IPS DF 4.7 (cell line): Measurements from ENCODE around the gene CCDC88B.

Source experiments
- DNase-seq: peaks from one replicate; pipeline ENCODE4 v3.0.0-alpha.2; 2013; ENCODE audit warnings: low spot score; ENCODE audit errors: extremely low read depth

The CCDC88B gene, protein sequence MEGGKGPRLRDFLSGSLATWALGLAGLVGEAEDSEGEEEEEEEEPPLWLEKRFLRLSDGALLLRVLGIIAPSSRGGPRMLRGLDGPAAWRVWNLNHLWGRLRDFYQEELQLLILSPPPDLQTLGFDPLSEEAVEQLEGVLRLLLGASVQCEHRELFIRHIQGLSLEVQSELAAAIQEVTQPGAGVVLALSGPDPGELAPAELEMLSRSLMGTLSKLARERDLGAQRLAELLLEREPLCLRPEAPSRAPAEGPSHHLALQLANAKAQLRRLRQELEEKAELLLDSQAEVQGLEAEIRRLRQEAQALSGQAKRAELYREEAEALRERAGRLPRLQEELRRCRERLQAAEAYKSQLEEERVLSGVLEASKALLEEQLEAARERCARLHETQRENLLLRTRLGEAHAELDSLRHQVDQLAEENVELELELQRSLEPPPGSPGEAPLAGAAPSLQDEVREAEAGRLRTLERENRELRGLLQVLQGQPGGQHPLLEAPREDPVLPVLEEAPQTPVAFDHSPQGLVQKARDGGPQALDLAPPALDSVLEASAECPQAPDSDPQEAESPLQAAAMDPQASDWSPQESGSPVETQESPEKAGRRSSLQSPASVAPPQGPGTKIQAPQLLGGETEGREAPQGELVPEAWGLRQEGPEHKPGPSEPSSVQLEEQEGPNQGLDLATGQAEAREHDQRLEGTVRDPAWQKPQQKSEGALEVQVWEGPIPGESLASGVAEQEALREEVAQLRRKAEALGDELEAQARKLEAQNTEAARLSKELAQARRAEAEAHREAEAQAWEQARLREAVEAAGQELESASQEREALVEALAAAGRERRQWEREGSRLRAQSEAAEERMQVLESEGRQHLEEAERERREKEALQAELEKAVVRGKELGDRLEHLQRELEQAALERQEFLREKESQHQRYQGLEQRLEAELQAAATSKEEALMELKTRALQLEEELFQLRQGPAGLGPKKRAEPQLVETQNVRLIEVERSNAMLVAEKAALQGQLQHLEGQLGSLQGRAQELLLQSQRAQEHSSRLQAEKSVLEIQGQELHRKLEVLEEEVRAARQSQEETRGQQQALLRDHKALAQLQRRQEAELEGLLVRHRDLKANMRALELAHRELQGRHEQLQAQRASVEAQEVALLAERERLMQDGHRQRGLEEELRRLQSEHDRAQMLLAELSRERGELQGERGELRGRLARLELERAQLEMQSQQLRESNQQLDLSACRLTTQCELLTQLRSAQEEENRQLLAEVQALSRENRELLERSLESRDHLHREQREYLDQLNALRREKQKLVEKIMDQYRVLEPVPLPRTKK (N-terminal part only)

DNA sequence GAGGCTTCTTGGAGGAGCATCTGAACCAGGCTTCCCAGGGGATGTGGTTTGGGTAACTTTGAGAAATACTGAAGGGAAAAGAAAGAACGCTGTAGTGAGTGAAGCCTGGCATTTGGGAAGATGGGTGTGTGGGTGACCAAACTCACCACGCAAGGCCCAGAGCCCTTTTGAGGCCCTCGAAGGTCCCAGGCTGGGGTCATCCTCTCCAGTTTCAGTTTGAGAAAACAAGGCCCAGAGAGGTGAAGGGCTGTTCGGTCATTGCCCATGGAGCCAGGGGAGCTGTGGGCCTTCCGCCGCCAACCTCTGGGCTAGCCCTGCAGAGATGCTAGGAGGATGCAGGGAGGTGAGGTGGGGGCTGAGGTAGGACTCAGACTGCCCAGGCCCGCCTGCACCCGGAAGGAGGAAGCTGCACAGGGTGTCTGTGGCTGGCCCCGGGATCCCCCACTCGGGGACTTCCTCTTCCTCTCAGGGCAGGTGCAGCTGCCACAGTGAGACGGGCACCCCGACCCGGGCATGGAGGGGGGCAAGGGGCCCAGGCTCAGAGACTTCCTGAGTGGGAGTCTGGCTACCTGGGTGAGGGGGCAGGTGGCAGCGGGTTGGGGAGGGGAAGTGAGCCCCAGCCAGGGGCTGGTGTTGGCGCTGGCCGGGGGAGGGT is at the start of gene CCDC88B:
CCDC88B (plus strand) TSS at position 451 of the 655 bp plus-strand sequence; CDS start at position 514, 63 bp downstream.
- DNase-seq, result no peak

DNA sequence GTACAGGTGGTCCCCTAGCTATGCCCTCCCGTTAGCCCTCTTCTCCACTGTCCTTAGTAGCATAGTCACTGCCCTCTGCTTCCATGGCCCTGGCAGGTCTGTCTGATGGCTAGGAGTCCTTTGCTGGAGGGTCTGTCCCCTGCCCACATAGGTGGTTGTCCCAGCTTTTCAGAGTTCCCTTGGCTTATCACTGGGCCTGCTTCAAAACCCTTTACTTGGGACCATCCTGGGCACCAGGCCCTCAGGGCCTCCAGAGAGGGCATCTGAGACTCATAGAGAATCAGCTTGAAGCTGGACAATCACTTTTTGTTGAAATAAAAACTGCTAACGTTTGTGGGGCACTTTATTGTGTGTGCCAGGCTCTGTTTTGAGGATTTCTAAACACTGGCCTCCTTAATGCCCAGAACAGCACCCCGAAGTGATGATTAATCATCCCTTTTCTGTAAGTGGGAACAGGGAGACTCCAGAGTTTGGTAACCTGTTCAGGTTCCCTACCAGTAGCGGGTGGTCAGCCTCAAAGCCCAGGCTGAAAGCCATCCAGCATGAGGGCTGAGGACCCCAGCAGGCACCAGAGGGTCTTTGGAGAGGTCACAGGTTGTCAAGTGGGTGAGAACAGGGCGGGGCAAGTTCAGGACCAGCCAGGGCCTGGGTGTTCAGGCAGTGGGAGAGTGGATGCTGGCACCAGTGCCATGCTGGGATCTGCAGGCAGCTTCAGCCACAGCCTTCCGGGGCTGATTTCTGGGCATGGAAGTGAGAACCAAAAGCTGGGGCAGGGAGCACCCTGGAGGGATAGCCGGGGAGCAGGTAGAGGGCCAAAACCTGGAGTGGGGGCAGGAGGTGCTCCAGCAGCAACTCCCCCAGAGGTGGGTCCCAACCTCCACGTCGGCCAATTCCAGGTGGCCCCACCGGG is 49.4 kb upstream of the CCDC88B start:
- no peak for DNase-seq

DNA sequence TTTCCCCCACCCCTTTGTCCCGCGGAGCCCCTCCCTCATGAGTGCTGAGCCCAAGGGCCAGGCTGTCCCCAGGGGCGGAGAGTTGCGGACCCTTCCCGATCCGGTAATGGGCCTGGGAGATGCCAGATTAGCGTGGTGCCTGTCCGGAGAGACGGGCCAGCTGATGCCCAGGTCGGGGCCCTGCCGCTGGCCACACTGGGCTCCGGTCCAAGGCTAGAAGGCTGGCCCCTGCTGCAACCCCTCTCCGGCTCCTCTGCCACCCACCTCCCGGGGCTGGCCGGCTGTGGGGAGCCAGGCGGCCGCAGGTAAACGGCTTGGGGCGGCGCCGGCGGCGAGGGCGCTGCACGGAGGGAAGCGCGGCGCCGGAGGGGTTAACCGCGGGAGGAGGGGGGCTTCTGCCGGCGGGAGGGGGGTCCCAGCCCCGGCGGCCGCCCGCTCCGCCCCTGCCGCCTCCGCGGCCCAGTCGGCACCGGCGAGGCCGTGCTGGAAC is 48.7 kb upstream of the CCDC88B start, which contains the start of gene KCNK4:
KCNK4 (plus strand) TSS at position 41 of the 490 bp plus-strand sequence. CDS start 1,717 bp downstream, outside the sequence.
- DNase-seq, result no peak

DNA sequence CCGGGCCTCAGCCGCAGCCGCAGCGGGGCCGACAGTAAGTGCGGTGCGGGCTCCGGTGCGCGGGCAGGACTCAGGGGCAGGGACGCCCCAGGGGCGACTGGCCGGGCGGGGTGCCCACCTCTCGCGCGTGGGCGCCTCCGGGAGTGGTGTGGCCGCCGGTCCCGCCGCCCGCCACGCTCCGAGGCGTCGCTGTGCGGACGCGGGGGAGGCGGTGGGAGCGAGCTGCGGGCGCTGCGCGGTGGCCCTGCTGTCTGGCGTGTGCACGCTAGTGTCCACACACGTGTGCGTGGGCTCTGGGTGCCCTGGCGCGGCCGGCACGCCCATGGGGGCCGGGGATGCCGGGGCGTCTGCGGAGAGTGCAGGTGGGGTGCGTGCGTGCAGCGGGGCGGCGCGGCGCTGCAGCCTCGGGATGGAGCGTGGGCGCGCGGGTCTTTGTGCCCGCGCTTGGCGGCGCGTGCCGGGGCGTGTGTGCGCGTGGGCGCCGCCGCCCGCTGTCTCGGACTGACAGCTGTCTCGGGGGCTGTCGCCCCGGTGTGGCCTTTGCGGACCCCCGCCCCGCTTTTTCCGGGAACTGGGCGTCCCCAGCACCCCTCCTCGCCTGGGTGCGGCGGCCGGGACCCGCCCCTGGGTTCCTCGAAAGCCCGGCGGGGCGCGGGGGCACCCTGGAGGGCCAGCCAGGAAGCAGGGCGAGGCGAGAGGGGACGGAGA is 48.1 kb upstream of the CCDC88B start:
- no peak for DNase-seq

DNA sequence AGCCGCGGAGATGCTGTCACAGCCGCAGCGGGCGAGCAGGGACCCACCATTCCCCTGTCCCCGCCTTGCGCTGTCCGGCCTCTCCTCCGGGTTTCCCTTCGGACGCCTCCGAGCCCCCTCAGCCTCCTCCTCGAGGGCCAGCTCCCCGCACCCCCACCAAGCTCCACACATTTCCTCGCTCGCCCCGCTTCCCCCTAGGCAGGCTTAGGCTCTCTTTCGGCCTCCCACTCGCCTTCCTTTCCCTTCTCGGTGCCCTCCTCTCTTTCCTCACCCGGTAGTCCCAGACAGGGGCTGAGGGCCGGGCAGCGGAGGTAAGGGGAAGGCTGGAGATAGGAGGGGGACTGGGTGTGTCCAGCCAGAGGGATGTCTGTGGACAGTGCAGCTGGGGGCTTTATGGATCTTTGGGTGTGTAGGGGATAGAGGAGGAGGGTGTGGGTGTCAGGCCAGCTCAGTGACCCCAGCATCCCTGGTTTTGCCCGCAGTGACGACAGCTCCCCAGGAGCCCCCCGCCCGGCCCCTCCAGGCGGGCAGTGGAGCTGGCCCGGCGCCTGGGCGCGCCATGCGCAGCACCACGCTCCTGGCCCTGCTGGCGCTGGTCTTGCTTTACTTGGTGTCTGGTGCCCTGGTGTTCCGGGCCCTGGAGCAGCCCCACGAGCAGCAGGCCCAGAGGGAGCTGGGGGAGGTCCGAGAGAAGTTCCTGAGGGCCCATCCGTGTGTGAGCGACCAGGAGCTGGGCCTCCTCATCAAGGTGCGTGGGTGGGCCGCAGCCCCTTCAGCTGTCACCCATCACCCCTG is 47.3 kb upstream of the CCDC88B start:
- no peak for DNase-seq

DNA sequence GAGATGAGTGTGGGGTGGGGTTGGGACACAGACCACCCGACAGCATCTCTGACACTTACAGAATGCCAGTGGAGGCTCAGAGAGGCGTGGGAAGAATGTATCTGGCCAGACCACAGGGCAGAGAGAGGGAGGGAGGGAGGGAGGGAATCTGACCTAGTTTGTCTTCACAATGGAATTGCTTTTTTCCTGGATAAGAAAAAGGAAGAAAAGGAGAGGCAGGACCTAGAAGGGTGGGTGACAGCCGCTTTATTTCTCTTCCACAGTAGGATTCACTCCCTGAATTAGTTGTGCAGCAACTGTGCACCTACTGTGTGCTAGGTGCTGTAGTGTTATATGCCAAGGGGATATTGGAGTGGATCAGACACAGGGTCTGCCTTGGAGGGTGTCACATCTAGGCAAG is 45.2 kb upstream of the CCDC88B start:
- DNase-seq, result no peak

DNA sequence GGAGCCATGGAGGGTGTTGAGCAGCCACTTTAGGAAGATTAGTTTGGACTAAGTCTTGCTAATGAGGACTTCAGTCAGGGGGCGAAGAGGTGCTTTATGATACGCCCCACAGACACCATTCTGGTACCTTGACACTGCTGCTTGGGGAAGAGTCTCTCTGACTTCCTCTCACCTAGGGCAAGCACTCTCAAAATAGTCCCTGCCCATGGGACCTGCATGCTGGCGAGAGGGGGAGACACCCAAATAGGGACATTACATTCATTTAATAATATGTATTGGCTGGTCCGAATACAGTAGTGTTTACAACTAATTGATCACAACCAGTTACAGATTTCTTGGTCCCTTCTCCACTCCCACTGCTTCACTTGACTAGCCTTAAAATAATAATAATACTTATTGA is 44.2 kb upstream of the CCDC88B start:
- DNase-seq, result no peak

DNA sequence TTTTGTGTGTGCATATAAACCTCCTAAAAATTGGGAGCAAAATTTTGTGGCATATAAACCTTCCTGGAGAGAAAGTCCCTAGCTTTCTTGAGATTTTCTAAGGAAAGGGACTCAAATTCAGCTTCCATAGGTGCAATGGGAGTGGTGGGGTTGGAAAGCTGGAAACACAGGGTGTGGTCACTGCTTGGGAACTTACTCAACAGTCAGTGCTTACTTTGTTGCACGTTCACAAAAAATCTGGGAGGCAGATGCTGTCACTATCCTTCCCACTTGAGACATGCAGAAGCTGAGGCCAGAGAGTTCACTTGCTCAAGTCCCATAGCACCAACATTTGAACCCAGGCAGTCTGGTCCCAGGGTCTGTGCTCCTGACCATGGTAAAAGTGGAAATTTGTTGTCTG is 43.8 kb upstream of the CCDC88B start:
- DNase-seq, result no peak

DNA sequence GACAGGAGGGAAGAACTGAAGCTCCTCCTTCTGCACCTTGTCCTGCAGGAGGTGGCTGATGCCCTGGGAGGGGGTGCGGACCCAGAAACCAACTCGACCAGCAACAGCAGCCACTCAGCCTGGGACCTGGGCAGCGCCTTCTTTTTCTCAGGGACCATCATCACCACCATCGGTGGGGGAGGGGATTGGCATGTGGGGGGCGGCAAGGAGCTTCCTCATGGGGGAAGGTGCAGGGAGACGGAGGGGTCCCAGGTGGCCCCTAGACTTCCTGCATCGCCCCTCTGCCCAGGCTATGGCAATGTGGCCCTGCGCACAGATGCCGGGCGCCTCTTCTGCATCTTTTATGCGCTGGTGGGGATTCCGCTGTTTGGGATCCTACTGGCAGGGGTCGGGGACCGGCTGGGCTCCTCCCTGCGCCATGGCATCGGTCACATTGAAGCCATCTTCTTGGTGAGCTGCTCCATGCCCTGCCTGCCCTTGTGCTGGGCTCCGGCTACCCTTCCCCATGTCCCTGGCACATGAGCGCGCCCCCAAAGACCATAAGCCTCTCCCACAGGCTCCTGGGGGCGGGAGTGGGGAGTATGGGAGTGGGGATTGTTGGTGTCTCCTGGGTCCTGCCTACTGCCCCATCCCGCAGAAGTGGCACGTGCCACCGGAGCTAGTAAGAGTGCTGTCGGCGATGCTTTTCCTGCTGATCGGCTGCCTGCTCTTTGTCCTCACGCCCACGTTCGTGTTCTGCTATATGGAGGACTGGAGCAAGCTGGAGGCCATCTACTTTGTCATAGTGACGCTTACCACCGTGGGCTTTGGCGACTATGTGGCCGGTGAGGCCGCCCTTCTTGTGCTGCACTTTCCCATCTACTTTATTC is 42.9 kb upstream of the CCDC88B start:
- DNase-seq, result no peak

DNA sequence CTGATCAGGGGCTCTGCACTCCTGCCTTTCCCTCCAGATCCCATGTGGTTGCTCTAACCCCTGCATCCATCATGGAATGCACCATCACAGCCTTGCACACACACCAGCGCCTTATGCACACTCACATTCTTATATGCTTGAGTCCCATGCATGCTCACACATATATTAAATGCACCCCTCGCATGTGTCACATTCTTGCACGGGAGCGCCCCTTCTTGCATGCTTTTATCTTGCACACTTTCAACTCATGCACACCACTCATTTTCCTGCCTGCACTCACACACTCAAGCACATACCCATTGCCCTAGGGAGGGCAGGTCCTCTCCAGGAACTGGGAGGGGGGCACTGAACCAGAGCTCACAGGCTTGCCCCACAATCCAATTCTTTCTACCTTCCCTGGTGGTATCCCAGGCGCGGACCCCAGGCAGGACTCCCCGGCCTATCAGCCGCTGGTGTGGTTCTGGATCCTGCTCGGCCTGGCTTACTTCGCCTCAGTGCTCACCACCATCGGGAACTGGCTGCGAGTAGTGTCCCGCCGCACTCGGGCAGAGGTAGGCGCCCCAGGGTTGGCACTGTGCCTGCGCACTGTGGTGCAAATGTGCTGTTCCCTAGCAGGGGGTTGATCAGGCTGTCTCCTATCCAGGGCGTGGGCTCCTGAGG is 42.2 kb upstream of the CCDC88B start:
- no peak for DNase-seq

DNA sequence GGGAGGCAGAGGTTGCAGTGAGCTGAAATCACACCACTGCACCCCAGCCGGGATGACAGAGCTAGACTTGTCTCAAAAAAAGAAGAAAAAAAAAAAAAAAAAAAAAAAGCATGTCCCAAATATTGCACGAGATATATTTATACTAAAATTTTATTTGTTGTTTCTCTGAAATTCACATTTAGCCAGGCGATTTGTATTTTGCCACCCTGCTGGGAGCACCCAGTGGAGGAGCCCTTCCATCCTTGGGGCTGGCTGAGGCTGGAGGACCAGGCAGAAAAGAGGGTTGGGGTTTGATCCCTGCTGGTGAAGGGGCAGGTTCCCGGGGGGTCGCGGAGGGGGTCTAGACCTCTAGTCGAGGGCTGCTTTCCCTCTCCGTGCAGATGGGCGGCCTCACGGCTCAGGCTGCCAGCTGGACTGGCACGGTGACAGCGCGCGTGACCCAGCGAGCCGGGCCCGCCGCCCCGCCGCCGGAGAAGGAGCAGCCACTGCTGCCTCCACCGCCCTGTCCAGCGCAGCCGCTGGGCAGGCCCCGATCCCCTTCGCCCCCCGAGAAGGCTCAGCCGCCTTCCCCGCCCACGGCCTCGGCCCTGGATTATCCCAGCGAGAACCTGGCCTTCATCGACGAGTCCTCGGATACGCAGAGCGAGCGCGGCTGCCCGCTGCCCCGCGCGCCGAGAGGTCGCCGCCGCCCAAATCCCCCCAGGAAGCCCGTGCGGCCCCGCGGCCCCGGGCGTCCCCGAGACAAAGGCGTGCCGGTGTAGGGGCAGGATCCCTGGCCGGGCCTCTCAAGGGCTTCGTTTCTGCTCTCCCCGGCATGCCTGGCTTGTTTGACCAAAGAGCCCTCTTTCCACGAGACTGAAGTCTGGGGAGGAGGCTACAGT is 40.8 kb upstream of the CCDC88B start:
- no peak for DNase-seq

DNA sequence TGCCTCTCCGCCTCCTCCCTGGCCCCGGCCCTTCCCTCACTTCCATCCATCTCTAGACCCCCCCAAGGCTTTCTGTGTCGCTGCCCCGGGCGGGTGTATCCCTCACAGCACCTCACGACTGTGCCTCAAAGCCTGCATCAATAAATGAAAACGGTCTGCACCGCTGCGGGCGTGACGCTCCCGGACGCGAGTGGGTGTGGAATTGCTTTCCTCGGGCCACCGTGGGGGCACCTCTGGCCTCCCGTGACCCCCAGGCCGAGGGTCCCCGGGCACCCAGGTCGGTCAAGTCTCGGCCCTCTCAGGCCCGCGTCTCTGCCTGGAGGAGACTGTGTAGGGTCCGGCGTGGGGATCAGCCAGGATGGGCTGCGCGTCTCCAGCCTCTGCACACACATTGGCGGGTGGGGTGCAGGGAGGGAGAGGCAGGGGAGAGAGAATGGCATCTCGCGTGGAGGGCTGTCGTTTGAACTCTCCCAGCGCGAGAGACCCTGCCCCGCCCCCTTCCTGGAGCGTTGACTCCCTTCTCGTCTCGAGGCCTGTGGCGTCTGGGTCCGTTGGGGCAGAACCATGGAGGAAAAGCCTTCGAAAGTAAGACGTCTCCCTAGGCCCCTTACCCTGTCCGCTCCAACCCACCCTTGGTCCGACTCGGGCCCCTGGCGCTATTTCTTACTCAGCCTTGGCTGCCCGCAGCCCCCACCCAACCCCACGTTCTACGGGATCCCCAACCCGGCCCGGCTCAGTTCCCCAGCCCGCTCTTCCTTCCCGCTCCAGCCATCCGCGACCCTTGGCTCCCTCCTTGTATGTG is 40.0 kb upstream of the CCDC88B start, which contains the start of gene CATSPERZ:
CATSPERZ (plus strand) TSS at position 512 of the 802 bp plus-strand sequence; CDS start at position 565, 53 bp downstream.
- no peak for DNase-seq

DNA sequence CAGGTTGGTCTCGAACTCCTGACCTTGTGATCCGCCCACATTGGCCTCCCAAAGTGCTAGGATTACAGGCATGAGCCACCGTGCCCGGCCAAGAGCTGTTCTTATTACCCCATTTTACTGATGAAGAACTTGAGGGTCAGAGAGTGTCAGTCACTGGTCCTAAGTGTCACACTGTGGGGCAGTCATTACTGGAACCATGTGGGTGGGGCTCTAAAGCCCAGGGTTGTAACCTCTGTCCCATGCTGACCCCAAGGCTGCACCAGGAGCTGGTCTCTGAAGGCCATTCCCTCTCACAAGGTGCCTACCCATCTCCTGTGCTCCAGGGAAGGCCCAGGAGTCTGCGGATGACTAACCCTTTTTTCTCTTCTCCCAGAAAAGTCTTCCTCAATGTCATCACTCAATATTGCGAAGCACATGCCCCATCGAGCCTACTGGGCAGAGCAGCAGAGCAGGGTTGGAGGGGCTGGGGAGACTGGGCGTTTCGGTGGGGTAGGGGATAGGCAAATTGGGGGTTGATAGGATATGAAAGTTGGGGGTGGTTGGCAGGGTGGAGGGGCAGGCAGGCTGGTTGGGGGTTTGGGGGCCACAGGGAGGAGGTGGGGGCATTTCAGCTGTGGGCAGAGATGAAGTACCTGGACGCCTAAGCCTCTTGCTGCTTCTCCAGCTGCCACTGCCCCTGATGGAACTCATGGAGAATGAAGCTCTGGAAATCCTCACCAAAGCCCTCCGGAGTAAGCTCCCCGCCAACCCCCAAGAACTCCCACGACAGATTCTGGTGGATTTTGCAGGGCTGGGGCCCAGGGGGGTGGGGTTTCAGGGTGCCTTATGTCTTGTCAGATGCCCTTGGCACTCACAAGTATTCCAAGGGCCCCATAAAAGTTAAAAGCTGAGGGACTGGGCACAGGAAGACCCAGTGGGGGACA is 36.6 kb upstream of the CCDC88B start:
- DNase-seq, result no peak

DNA sequence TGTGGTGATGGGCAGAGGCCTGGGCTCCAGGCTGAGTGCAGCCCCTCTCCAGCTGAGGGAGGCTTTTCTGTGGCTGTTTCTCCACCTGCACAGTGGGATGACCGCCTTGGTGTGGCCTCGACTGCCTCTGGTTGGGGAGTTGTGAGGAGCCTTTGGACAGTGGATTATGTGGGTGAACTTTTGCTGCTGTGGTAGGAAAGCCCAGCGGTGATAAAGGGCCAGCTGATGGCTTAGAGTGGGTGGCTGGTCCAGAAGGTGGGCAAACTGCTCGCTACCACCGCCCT is 36.0 kb upstream of the CCDC88B start:
- DNase-seq, result no peak
